Measurements from ENCODE around the gene CARD10. TPM values are rescaled to one million over a fixed set of nuclear protein-coding genes. Genes with fewer than 3 reads are reported as not detected.
A peak's percentile ranks its signal among the peaks of the same experiment; 100 is the strongest.

The CARD10 gene
- total RNA-seq, 1 experiment from 2014 or later: 0.26 TPM

GRCh38 chr22:37515901-37516300 lies 3.3 kb downstream of the CARD10 start:
- DNase-seq (ENCODE audit: low spot score): no peak
- H3K9me3 ChIP-seq (ENCODE audit: low read depth, low read length, poor library complexity, severe bottlenecking): no peaks in the 10 kb centered on the region
- CTCF ChIA-PET: no interaction called here
- no peak overlapping the region for H3K27ac ChIP-seq (ENCODE audit: low read depth, low read length, poor library complexity, severe bottlenecking)
- intact Hi-C loops (cut with micrococcal nuclease; ENCODE audit: unreplicated experiment): no loop called here
- no peak for TF ChIP-seq EZH2 (IDR thresholded peaks at IDR 0.05; ENCODE audit: borderline replicate concordance, low read depth, low read length, poor library complexity, severe bottlenecking)
- TF ChIP-seq CTCF (conservative IDR thresholded peaks at IDR 0.05; ENCODE audit: low read depth, low read length): no peak
- H3K36me3 ChIP-seq (ENCODE audit: insufficient read depth, low read length, poor library complexity, severe bottlenecking): no peaks in the 10 kb centered on the region
- BruUV-seq (replicated peaks): no TSS peak
- POLR2A ChIA-PET (ENCODE audit: low non-redundant PET): no interaction called here
- no peak overlapping the region for H3K4me3 ChIP-seq (ENCODE audit: low read depth, low read length, poor library complexity, severe bottlenecking)
- peaks cover 13% of the 10 kb centered on the region for H3K27me3 ChIP-seq (replicated peaks; ENCODE audit: insufficient read depth, low read depth, low read length, poor library complexity)
- H3K4me1 ChIP-seq (ENCODE audit: insufficient read depth, low read length, poor library complexity, severe bottlenecking): peaks cover 6% of the 10 kb centered on the region

GRCh38 chr22:37514526-37515051 lies 4.6 kb downstream of the CARD10 start:
- ChIA-PET CTCF (no interaction called here), POLR2A (ENCODE audit: low non-redundant PET) (no interaction called here)
- H3K4me1 ChIP-seq (ENCODE audit: insufficient read depth, low read length, poor library complexity, severe bottlenecking): peaks cover 6% of the 10 kb centered on the region
- intact Hi-C loops (cut with micrococcal nuclease; ENCODE audit: unreplicated experiment): no loop called here
- TF ChIP-seq CTCF (conservative IDR thresholded peaks at IDR 0.05; ENCODE audit: low read depth, low read length): no peak
- TF ChIP-seq EZH2 (IDR thresholded peaks at IDR 0.05; ENCODE audit: borderline replicate concordance, low read depth, low read length, poor library complexity, severe bottlenecking): no peak
- H3K36me3 ChIP-seq (ENCODE audit: insufficient read depth, low read length, poor library complexity, severe bottlenecking): no peaks in the 10 kb centered on the region
- no peak overlapping the region for H3K27ac ChIP-seq (ENCODE audit: low read depth, low read length, poor library complexity, severe bottlenecking)
- peak; percentile 65 for DNase-seq (ENCODE audit: low spot score)
- H3K9me3 ChIP-seq (ENCODE audit: low read depth, low read length, poor library complexity, severe bottlenecking): no peaks in the 10 kb centered on the region
- BruUV-seq (replicated peaks): no TSS peak
- H3K4me3 ChIP-seq (ENCODE audit: low read depth, low read length, poor library complexity, severe bottlenecking): no peak overlapping the region
- H3K27me3 ChIP-seq (replicated peaks; ENCODE audit: insufficient read depth, low read depth, low read length, poor library complexity): peaks cover 10% of the 10 kb centered on the region

- Histone ChIP-seq H3K36me3 (ENCODE audit: insufficient read depth, low read length, poor library complexity, severe bottlenecking) (no peaks in the 10 kb centered on the region), H3K4me1 (ENCODE audit: insufficient read depth, low read length, poor library complexity, severe bottlenecking) (peaks cover 6% of the 10 kb centered on the region), H3K27me3 (replicated peaks; ENCODE audit: insufficient read depth, low read depth, low read length, poor library complexity) (no peaks in the 10 kb centered on the region), H3K27ac (ENCODE audit: low read depth, low read length, poor library complexity, severe bottlenecking) (no peak overlapping the region), H3K9me3 (ENCODE audit: low read depth, low read length, poor library complexity, severe bottlenecking) (no peaks in the 10 kb centered on the region), H3K4me3 (ENCODE audit: low read depth, low read length, poor library complexity, severe bottlenecking) (no peak overlapping the region)
- intact Hi-C loops (cut with micrococcal nuclease; ENCODE audit: unreplicated experiment): no loop called here
- ChIA-PET POLR2A (ENCODE audit: low non-redundant PET) (interaction anchor here (0.7 kb wide), 1 partner anchor 16 kb away, joined by 4 read pairs; no protein-coding TSS in a partner anchor), CTCF (interaction anchor here (0.7 kb wide), 1 partner anchor 57 kb away, joined by 10 read pairs; no protein-coding TSS in a partner anchor)
- BruUV-seq (replicated peaks): no TSS peak
- DNase-seq (ENCODE audit: low spot score): no peak
- TF ChIP-seq EZH2 (IDR thresholded peaks at IDR 0.05; ENCODE audit: borderline replicate concordance, low read depth, low read length, poor library complexity, severe bottlenecking) (no peak), CTCF (conservative IDR thresholded peaks at IDR 0.05; ENCODE audit: low read depth, low read length) (no peak)
These were observed 7.7 kb downstream of the CARD10 start for GRCh38 chr22:37511395-37512104.

Data from A673 (cell line).